OCI-LY7 (cell line): ENCODE results near the gene SLCO2A1. TPM values are rescaled to one million over a fixed set of nuclear protein-coding genes. Genes with fewer than 3 reads are reported as not detected.

ENCODE experiments used
- BruUV-seq: library from RNA; stranded (reverse); fragments of 400-500 nt; replicated peaks from 2 replicates; lab custom pipeline; 2021; lab: Mats Ljungman, UMichigan
- CTCF ChIA-PET: fragments of 300-600 bp; sonication (Branson Sonifier 250); formaldehyde crosslinking; loops from one replicate; lab custom pipeline; 2022; ENCODE audit warnings: antibody characterized with exemption; ENCODE audit not compliant: unreplicated experiment; lab: Charles Lee
- POLR2A ChIA-PET: fragments of 300-600 bp; sonication (Branson Sonifier 250); formaldehyde crosslinking; loops from one replicate; lab custom pipeline; 2022; ENCODE audit warnings: antibody characterized with exemption; lab: Charles Lee
- DNase-seq: peaks from one replicate; pipeline ENCODE4 v3.0.0-alpha.2; 2015; ENCODE audit warnings: low spot score
- H2AFZ ChIP-seq: fragments of 200-600 bp; sonication (generic), shearing (Covaris generic); 2 replicates; pipeline ENCODE4 v1.6.1; 2014; ENCODE audit warnings: mild to moderate bottlenecking, antibody characterized with exemption, low read length, moderate library complexity
- H3K27ac ChIP-seq: fragments of 200-600 bp; sonication (generic); 2 replicates; pipeline ENCODE4 v1.5.1; 2014; ENCODE audit warnings: mixed run types, low read depth, mild to moderate bottlenecking, moderate library complexity, low read length, inconsistent platforms; ENCODE audit not compliant: poor library complexity, severe bottlenecking
- H3K36me3 ChIP-seq: fragments of 200-600 bp; sonication (generic); 2 replicates; pipeline ENCODE4 v1.6.1; 2014; ENCODE audit warnings: mild to moderate bottlenecking, antibody characterized with exemption, low read length, moderate library complexity, mixed read lengths; ENCODE audit not compliant: insufficient read depth
- H3K4me1 ChIP-seq: fragments of 200-600 bp; sonication (generic); 2 replicates; pipeline ENCODE4 v1.5.1; 2014; ENCODE audit warnings: mild to moderate bottlenecking, low read length; ENCODE audit not compliant: insufficient read depth, poor library complexity, severe bottlenecking
- H3K4me2 ChIP-seq: fragments of 200-600 bp; sonication (generic); 2 replicates; pipeline ENCODE4 v1.6.1; 2014; ENCODE audit warnings: mild to moderate bottlenecking, low read length
- H3K4me3 ChIP-seq: fragments of 200-600 bp; sonication (generic); 2 replicates; pipeline ENCODE4 v1.5.1; 2014; ENCODE audit warnings: mild to moderate bottlenecking, low read depth, low read length; ENCODE audit not compliant: poor library complexity, severe bottlenecking
- H3K79me2 ChIP-seq: fragments of 200-600 bp; sonication (generic); 2 replicates; pipeline ENCODE4 v1.6.1; 2016; ENCODE audit warnings: low read depth, mild to moderate bottlenecking, low read length, moderate library complexity, mixed read lengths; ENCODE audit not compliant: insufficient read depth
- H3K9me2 ChIP-seq: fragments of 200-600 bp; sonication (generic); 2 replicates; pipeline ENCODE4 v1.6.1; 2016; ENCODE audit warnings: mild to moderate bottlenecking, low read length, mixed read lengths; ENCODE audit not compliant: insufficient read depth
- H3K9me3 ChIP-seq: fragments of 200-600 bp; sonication (generic); 2 replicates; pipeline ENCODE4 v1.6.1; 2014; ENCODE audit warnings: mild to moderate bottlenecking, mixed run types, low read length, mixed read lengths
- H4K20me1 ChIP-seq: fragments of 200-600 bp; sonication (generic); 2 replicates; pipeline ENCODE4 v1.6.1; 2014; ENCODE audit warnings: mild to moderate bottlenecking, antibody characterized with exemption, low read length, moderate library complexity, mixed read lengths; ENCODE audit not compliant: insufficient read depth
- CTCF ChIP-seq: fragments of 200-600 bp; sonication (generic); conservative IDR thresholded peaks from 2 replicates; pipeline ENCODE4 v1.5.1; 2014; ENCODE audit warnings: mild to moderate bottlenecking, antibody characterized with exemption, low read length, moderate library complexity, mixed read lengths
- EZH2phosphoT487 ChIP-seq: fragments of 200-600 bp; sonication (generic); IDR thresholded peaks from 2 replicates; pipeline ENCODE4 v1.6.1; 2018; ENCODE audit warnings: low read depth, borderline replicate concordance, mild to moderate bottlenecking, mixed run types, antibody characterized with exemption, low read length, moderate library complexity, mixed read lengths
- intact Hi-C: fragments of 100-400 bp; cut with micrococcal nuclease; formaldehyde crosslinking; loops from one replicate; pipeline ENCODE4 v1.10.0; 2022; ENCODE audit not compliant: unreplicated experiment
- total RNA-seq, 2 experiments: library from RNA; depleted of rRNA in 1 of 2; stranded (reverse); fragments of >200 nt in 1 of 2; shearing (Covaris generic) in 1 of 2; gene quantifications; 2 replicates each; pipeline ENCODE4 v1.2.3, GENCODE V29; 2014 to 2022

The SLCO2A1 gene
- total RNA-seq, 2 experiments from 2014 or later: not detected

- no peaks in the 10 kb centered on the region for H3K9me3 ChIP-seq
- no peaks in the 10 kb centered on the region for H3K36me3 ChIP-seq
- no peaks in the 10 kb centered on the region for H4K20me1 ChIP-seq
- no peak overlapping the region for H3K27ac ChIP-seq
- no TSS peak for BruUV-seq
- no peaks in the 10 kb centered on the region for H3K4me1 ChIP-seq
- ChIA-PET CTCF (no interaction called here), POLR2A (interaction anchor here (0.7 kb wide), 1 partner anchor 50 kb away, joined by 3 read pairs; no protein-coding TSS in a partner anchor)
- H3K79me2 ChIP-seq: no peaks in the 10 kb centered on the region
- no peak for TF ChIP-seq EZH2phosphoT487
- TF ChIP-seq CTCF: no peak
- intact Hi-C loops: no loop called here
- H3K9me2 ChIP-seq: no peaks in the 10 kb centered on the region
- no peak overlapping the region for H3K4me3 ChIP-seq
- no peak for DNase-seq
- no peak overlapping the region for H3K4me2 ChIP-seq
- no peak overlapping the region for H2AFZ ChIP-seq
Measured at GRCh38 chr3:134009345-134010000, 20.3 kb downstream of the SLCO2A1 start.

- Histone ChIP-seq H4K20me1 (no peaks in the 10 kb centered on the region), H3K27ac (no peak overlapping the region), H3K9me2 (no peaks in the 10 kb centered on the region), H3K4me3 (no peak overlapping the region), H3K79me2 (no peaks in the 10 kb centered on the region), H2AFZ (no peak overlapping the region), H3K4me1 (no peaks in the 10 kb centered on the region), H3K4me2 (no peak overlapping the region), H3K36me3 (no peaks in the 10 kb centered on the region), H3K9me3 (no peaks in the 10 kb centered on the region)
- no TSS peak for BruUV-seq
- intact Hi-C loops: no loop called here
- DNase-seq: no peak
- TF ChIP-seq CTCF (no peak), EZH2phosphoT487 (no peak)
- CTCF ChIA-PET: no interaction called here
- POLR2A ChIA-PET: no interaction called here
Measured at GRCh38 chr3:134008630-134009156, 21.0 kb downstream of the SLCO2A1 start.

GRCh38 chr3:134007819-134008218 is 21.9 kb downstream of the SLCO2A1 start:
- H3K4me1 ChIP-seq: no peaks in the 10 kb centered on the region
- ChIA-PET POLR2A (no interaction called here), CTCF (no interaction called here)
- no peaks in the 10 kb centered on the region for H3K9me3 ChIP-seq
- H2AFZ ChIP-seq: no peak overlapping the region
- no peak overlapping the region for H3K4me3 ChIP-seq
- intact Hi-C loops: no loop called here
- H3K27ac ChIP-seq: no peak overlapping the region
- H3K79me2 ChIP-seq: no peaks in the 10 kb centered on the region
- H4K20me1 ChIP-seq: no peaks in the 10 kb centered on the region
- H3K4me2 ChIP-seq: no peak overlapping the region
- DNase-seq: no peak
- H3K36me3 ChIP-seq: no peaks in the 10 kb centered on the region
- TF ChIP-seq EZH2phosphoT487 (no peak), CTCF (no peak)
- no peaks in the 10 kb centered on the region for H3K9me2 ChIP-seq
- BruUV-seq: no TSS peak
